Measurements from ENCODE around the gene OR9G1. TPM values are rescaled to one million over a fixed set of nuclear protein-coding genes. Genes with fewer than 3 reads are reported as not detected.

OR9G1 gene
- total and polyA plus RNA-seq, 2 of the 8 experiments (the other 6 are each of a cell fraction or from before 2014, with no cell fraction given) = not detected

DNA sequence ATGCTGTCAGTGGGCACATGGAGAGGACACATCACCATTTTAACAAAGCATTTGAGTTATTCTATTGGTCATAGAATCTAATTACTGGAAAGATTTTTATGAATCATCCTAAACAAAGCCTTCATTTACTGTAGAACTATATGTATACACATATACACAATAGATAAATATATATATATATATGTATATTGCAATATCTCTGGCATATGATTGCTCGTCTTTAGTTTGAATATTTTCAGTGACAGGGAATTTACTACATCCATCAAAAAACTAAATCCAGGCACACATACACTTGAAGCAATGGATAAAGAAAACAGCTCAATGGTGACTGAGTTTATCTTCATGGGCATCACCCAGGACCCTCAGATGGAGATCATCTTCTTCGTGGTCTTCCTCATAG, 35.5 kb upstream of the OR9G1 start, which contains the start of gene OR5AR1:
Gene OR5AR1, plus strand, starts transcription at position 301 of the 400 bp plus-strand sequence. Its CDS starts 0 bp downstream, at position 301.
- H3K27ac ChIP-seq (ENCODE audit: low read depth, low read length) = no peak within 1 kb of the TSS
- FAIRE-seq = no peak

More for the DNA sequence above, 35.5 kb upstream of the OR9G1 start, which contains the start of gene OR5AR1:
- no peaks in the 10 kb centered on the region for H3K79me1 ChIP-seq (ENCODE audit: low read depth, low read length)
- no peak for TF ChIP-seq BCL11A (IDR thresholded peaks at IDR 0.05; ENCODE audit: low read depth in 2 of 2, low read length in 2 of 2)
- no peak for TF ChIP-seq JUN (IDR thresholded peaks at IDR 0.05; ENCODE audit: low read depth, low read length)
- H4K8ac ChIP-seq (ENCODE audit: extremely low read depth, insufficient read depth, low read length) = no peak within 1 kb of the TSS
- H3K23me2 ChIP-seq (ENCODE audit: low read depth, low read length) = no peaks in the 10 kb centered on the region
- no peak within 1 kb of the TSS for H4K5ac ChIP-seq (ENCODE audit: insufficient read length, low read depth, low read length)
- H3K56ac ChIP-seq (replicated peaks; ENCODE audit: insufficient read length, low read depth, low read length) = no peak within 1 kb of the TSS
- H3K36me3 ChIP-seq (ENCODE audit: control insufficient read depth in 2 of 4, insufficient read depth in 4 of 4, low read length in 3 of 4) = no peaks in the 10 kb centered on the region; a peak in 1 of 8 replicates
- no peak within 1 kb of the TSS for H3K14ac ChIP-seq (ENCODE audit: insufficient read length)
- H3K27me3 ChIP-seq (replicated peaks in 1 of 4; ENCODE audit: control insufficient read depth in 3 of 4, extremely low read depth in 1 of 4, insufficient read depth in 3 of 4, low read length in 3 of 4) = no peaks in the 10 kb centered on the region
- no peaks in the 10 kb centered on the region; a peak in 1 of 4 replicates for H3K79me2 ChIP-seq (ENCODE audit: control insufficient read depth in 1 of 2, insufficient read depth in 2 of 2, low read length in 2 of 2)
- DNase-seq (ENCODE audit: low read depth in 1 of 2, low spot score in 2 of 2) = no peak
- POLR2A ChIA-PET (ENCODE audit: partially characterized antibody) = no interaction called here
- H4K20me1 ChIP-seq (replicated peaks in 1 of 2; ENCODE audit: control insufficient read depth in 1 of 2, insufficient read depth in 2 of 2, low read length in 2 of 2) = no peaks in the 10 kb centered on the region
- peak within 1 kb of the TSS; percentile 87; the same call in 1 of the 2 replicates for H2AK5ac ChIP-seq (ENCODE audit: low read depth, low read length)
- no peak within 1 kb of the TSS for H3K23ac ChIP-seq (ENCODE audit: insufficient read length)
- no peak within 1 kb of the TSS for H3K4me3 ChIP-seq (ENCODE audit: extremely low read depth in 1 of 4, insufficient read depth in 2 of 4, low read depth in 3 of 4, low read length in 4 of 4)
- H2BK15ac ChIP-seq (ENCODE audit: low read length) = peak within 1 kb of the TSS; percentile 13; the same call in 1 of the 2 replicates
- H3K18ac ChIP-seq (ENCODE audit: extremely low read depth, low read length) = peak within 1 kb of the TSS; percentile 9; the same call in 1 of the 2 replicates
- CTCF ChIA-PET (ENCODE audit: partially characterized antibody) = no interaction called here
- H4K91ac ChIP-seq (replicated peaks; ENCODE audit: insufficient read length, low read length) = peak within 1 kb of the TSS; percentile 11
- H2BK120ac ChIP-seq (replicated peaks; ENCODE audit: low read depth, low read length) = peak within 1 kb of the TSS; percentile 92
- H2BK20ac ChIP-seq (ENCODE audit: low read length) = peak within 1 kb of the TSS; percentile 76
- H3K4me1 ChIP-seq (replicated peaks in 1 of 4; ENCODE audit: control insufficient read depth in 3 of 4, insufficient read depth in 4 of 4, low read length in 3 of 4) = peaks cover 0 to 12% (median 0%) of the 10 kb centered on the region in 4 experiments; a peak in 2 of 7 replicates
- no peak within 1 kb of the TSS for H2AFZ ChIP-seq (ENCODE audit: low read length)
- no peak within 1 kb of the TSS for H3K4me2 ChIP-seq (ENCODE audit: insufficient read depth in 1 of 2, low read depth in 2 of 2, low read length in 2 of 2)
- H2BK12ac ChIP-seq (ENCODE audit: low read depth, low read length) = peak within 1 kb of the TSS; percentile 72
- H2BK5ac ChIP-seq (ENCODE audit: low read depth, low read length) = peak within 1 kb of the TSS; percentile 26; the same call in 1 of the 2 replicates
- H3K4ac ChIP-seq (replicated peaks; ENCODE audit: insufficient read length, low read depth, low read length) = peak within 1 kb of the TSS; percentile 11
- peaks cover 0 to 3% of the 10 kb centered on the region in 2 experiments; a peak in 1 of 4 replicates for H3K9me3 ChIP-seq (ENCODE audit: insufficient read depth in 2 of 2, low read depth in 1 of 2, low read length in 1 of 2)
- H3K9ac ChIP-seq (replicated peaks in 1 of 4; ENCODE audit: extremely low read depth in 1 of 4, low read depth in 3 of 4, low read length in 3 of 4) = no peak within 1 kb of the TSS
- WGBS, 2 experiments (ENCODE audit: extremely low coverage in 1 of 2, insufficient coverage in 1 of 2, insufficient read length in 1 of 2, insufficient replicate concordance in 2 of 2, low coverage in 1 of 2, low lambda C conversion rate in 2 of 2, missing lambda C conversion rate in 1 of 2) = 90% methylated on average over 2 of the region's 2 CpGs; no CpG with 5 or more reads in 1 of the 2 experiments

All from H1 (cell line).